ENCODE data around the gene GAPDHS.

Gene GAPDHS

DNA sequence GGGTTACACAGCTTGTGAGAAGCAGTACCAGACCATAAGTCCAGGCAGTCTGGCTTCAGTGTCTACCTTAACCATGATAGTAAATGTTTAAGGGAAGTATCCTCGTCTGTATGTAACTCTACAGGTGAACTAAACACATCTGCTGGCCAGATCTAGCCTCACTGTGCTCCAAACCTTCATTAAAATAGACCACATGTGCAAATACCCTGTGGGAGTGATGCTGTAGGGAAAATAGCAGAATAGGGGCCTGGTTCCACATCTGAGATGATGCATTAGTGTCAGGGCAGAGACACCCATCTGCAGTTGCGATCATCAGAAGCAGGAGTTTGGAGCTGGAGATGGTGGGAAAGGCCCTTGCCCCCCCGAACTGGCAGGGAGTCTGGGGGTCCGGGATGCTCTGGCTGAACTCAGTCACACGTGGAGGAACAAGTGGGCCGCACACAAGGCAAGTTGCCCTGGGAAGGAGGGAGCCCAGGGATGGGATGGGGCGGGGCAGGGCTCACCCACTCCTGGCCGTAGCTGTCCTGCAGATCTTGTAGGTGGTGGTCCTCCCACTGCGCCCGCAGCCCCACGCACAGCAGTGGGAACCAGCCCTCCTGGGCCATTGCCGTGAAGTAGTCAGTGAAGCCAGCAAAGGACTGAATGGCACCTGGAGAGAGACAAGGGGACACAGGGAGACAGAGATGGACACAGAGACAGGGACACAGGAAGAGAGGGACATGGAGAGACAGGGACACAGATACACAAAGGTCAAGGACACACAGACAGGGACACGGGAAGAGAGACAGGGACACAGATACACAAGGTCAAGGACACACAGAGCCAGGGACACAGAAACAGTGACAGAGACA, 19.5 kb downstream of the GAPDHS start:
- no peaks in the 10 kb centered on the region for H3K4me1 ChIP-seq (ENCODE audit: insufficient read depth, low read length)
- no peak for DNase-seq
- ATAC-seq (ENCODE audit: insufficient read depth, low read depth): no peak
- peaks cover 10% of the 10 kb centered on the region; the same call in 1 of the 2 replicates for H4K20me1 ChIP-seq (ENCODE audit: insufficient read depth, low read length)
- no peak overlapping the region for H2AFZ ChIP-seq (ENCODE audit: low read depth, low read length)
- H3K79me2 ChIP-seq (ENCODE audit: insufficient read depth, low read length): no peaks in the 10 kb centered on the region
- H3K9me3 ChIP-seq (ENCODE audit: insufficient read depth, low read length, severe bottlenecking): no peaks in the 10 kb centered on the region
- H3K4me2 ChIP-seq (ENCODE audit: insufficient read depth, low read length): no peak overlapping the region
- no peak overlapping the region for H3K9ac ChIP-seq (ENCODE audit: low read depth, low read length)
- peaks cover 13% of the 10 kb centered on the region; the same call in 1 of the 2 replicates for H3K36me3 ChIP-seq (ENCODE audit: insufficient read depth, low read length)
- H3K27ac ChIP-seq (ENCODE audit: low read length): no peak overlapping the region
- H3K4me3 ChIP-seq (ENCODE audit: low read depth in 1 of 2, low read length in 2 of 2): no peak overlapping the region
- TF ChIP-seq EZH2 (IDR thresholded peaks at IDR 0.05; ENCODE audit: borderline replicate concordance, low read depth, low read length, severe bottlenecking): no peak
- TF ChIP-seq, protein P1, sequence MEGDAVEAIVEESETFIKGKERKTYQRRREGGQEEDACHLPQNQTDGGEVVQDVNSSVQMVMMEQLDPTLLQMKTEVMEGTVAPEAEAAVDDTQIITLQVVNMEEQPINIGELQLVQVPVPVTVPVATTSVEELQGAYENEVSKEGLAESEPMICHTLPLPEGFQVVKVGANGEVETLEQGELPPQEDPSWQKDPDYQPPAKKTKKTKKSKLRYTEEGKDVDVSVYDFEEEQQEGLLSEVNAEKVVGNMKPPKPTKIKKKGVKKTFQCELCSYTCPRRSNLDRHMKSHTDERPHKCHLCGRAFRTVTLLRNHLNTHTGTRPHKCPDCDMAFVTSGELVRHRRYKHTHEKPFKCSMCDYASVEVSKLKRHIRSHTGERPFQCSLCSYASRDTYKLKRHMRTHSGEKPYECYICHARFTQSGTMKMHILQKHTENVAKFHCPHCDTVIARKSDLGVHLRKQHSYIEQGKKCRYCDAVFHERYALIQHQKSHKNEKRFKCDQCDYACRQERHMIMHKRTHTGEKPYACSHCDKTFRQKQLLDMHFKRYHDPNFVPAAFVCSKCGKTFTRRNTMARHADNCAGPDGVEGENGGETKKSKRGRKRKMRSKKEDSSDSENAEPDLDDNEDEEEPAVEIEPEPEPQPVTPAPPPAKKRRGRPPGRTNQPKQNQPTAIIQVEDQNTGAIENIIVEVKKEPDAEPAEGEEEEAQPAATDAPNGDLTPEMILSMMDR (IDR thresholded peaks at IDR 0.05; ENCODE audit: borderline replicate concordance, extremely low read depth, low read length, poor library complexity, severe bottlenecking): no peak
- no peaks in the 10 kb centered on the region for H3K27me3 ChIP-seq (ENCODE audit: insufficient read depth, low read length, poor library complexity)

DNA sequence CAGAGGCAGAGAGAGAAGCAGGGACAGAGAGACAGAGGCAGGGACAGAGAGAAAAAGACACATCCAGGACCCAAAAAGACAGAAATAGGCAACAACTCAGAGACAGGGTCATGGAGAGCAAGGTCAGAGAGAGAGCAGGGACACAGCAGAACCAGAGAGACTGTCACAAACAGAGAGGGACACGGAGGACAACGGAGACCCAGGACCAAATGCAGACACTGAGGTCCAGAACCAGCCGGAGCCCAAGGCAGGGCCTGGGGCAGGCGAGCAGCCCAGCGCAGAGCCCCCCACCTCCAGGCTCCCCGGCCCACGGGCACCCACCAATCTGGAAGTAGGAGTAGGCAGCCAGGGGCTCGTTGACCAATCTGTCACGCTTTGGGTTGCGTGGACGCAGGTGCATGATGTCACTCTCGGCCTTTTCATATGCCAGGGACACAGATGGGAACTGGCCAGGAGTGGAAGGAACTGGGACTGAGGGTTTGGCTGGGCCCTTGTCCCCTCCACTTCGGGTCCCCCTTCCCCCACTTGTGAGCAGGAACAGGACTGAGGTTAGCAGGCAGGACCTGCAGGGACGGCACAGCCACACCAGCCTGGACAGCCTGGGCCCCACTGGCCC, 20.2 kb downstream of the GAPDHS start:
- ATAC-seq (ENCODE audit: insufficient read depth, low read depth): no peak
- no peaks in the 10 kb centered on the region for H3K9me3 ChIP-seq (ENCODE audit: insufficient read depth, low read length, severe bottlenecking)
- H2AFZ ChIP-seq (ENCODE audit: low read depth, low read length): no peak overlapping the region

DNA sequence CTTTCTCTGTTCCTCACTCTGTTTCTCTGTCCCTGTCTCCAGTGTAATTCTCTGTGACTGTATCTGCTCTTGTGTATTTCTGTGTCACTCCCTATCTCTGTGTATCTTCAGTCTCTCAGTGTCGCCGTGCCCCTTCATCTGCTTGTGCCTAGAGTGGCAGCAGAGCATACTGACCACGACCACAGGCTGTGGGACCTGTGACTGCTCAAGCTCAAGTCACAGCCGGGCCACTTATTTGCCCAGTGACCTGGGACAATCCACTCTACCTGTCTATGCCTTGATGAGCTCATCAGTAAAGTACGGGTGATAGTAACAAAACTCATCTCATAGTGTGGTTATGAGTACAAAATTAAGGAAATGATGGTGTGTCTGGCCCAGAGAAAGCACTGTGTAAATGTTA, 20.8 kb downstream of the GAPDHS start:
- Histone ChIP-seq H3K27ac (ENCODE audit: low read length) (no peak overlapping the region), H3K36me3 (ENCODE audit: insufficient read depth, low read length) (peaks cover 4% of the 10 kb centered on the region; the same call in 1 of the 2 replicates), H4K20me1 (ENCODE audit: insufficient read depth, low read length) (peaks cover 10% of the 10 kb centered on the region; the same call in 1 of the 2 replicates), H3K79me2 (ENCODE audit: insufficient read depth, low read length) (no peaks in the 10 kb centered on the region), H3K4me3 (ENCODE audit: low read depth in 1 of 2, low read length in 2 of 2) (no peak overlapping the region), H3K9ac (ENCODE audit: low read depth, low read length) (no peak overlapping the region), H2AFZ (ENCODE audit: low read depth, low read length) (no peak overlapping the region), H3K9me3 (ENCODE audit: insufficient read depth, low read length, severe bottlenecking) (no peaks in the 10 kb centered on the region), H3K4me1 (ENCODE audit: insufficient read depth, low read length) (no peaks in the 10 kb centered on the region), H3K27me3 (ENCODE audit: insufficient read depth, low read length, poor library complexity) (no peaks in the 10 kb centered on the region), H3K4me2 (ENCODE audit: insufficient read depth, low read length) (no peak overlapping the region)
- ATAC-seq (ENCODE audit: insufficient read depth, low read depth) (no peak), DNase-seq (no peak)
- TF ChIP-seq, protein P1 (IDR thresholded peaks at IDR 0.05; ENCODE audit: borderline replicate concordance, extremely low read depth, low read length, poor library complexity, severe bottlenecking): no peak
- TF ChIP-seq EZH2 (IDR thresholded peaks at IDR 0.05; ENCODE audit: borderline replicate concordance, low read depth, low read length, severe bottlenecking): no peak

More for the DNA sequence above, 20.2 kb downstream of the GAPDHS start:
- no peak for TF ChIP-seq EZH2 (IDR thresholded peaks at IDR 0.05; ENCODE audit: borderline replicate concordance, low read depth, low read length, severe bottlenecking)
- TF ChIP-seq, protein P1 (IDR thresholded peaks at IDR 0.05; ENCODE audit: borderline replicate concordance, extremely low read depth, low read length, poor library complexity, severe bottlenecking): no peak
- no peak for DNase-seq
- H3K27ac ChIP-seq (ENCODE audit: low read length): no peak overlapping the region
- H3K27me3 ChIP-seq (ENCODE audit: insufficient read depth, low read length, poor library complexity): no peaks in the 10 kb centered on the region
- H3K36me3 ChIP-seq (ENCODE audit: insufficient read depth, low read length): peaks cover 6% of the 10 kb centered on the region; the same call in 1 of the 2 replicates
- H4K20me1 ChIP-seq (ENCODE audit: insufficient read depth, low read length): peaks cover 10% of the 10 kb centered on the region; the same call in 1 of the 2 replicates
- no peaks in the 10 kb centered on the region for H3K79me2 ChIP-seq (ENCODE audit: insufficient read depth, low read length)
- no peak overlapping the region for H3K9ac ChIP-seq (ENCODE audit: low read depth, low read length)
- no peak overlapping the region for H3K4me3 ChIP-seq (ENCODE audit: low read depth in 1 of 2, low read length in 2 of 2)
- H3K4me1 ChIP-seq (ENCODE audit: insufficient read depth, low read length): no peaks in the 10 kb centered on the region
- H3K4me2 ChIP-seq (ENCODE audit: insufficient read depth, low read length): no peak overlapping the region
